ENCODE results near the gene CCSER1.

Gene CCSER1

DNA sequence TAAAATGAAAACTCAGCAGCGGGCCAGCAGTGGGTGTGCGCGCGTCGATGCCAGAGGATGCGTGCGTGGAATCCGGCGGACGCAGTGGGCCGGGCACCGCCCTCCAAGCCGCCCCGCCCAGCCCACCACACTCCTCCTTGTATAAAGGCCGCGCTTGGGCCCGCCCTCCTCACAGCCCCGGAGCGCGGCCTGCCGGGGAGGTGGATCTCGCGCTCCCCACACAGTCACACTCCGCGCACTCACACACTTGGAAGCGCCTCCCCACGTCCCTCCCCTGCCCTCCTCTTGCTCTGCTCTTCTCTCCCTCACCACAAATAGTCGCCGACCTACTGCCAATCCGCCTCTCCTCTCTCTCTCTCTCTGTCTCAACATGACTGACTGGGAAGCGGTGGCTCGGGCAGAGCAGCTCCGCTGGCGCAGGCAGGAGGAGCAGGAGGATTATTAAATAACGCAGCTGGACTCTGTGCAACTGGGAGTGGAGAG is at the start of gene CCSER1:
TSS of gene CCSER1 (plus strand) at position 172 of the 483 bp plus-strand sequence.
- DNase-seq = peak; percentile 70

DNA sequence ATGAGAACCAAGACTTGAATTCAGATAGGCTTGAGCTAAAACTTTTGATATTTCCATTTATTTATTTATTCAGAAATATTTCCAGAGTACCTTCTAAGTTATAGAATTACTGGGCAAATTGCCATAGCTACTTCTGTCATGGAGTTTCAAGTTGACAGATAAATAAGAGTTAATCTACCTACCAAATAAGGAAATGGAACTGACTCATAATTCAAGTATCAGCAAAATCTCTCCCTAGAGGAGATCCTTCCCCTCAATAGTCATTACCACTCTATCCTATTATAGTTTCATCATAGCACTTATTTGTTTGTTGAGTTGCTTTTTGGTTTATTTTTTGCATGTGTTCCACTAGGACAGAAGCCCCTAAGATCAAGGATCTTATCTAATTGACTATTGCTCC is 48.8 kb upstream of the CCSER1 start:
- no peak for DNase-seq

DNA sequence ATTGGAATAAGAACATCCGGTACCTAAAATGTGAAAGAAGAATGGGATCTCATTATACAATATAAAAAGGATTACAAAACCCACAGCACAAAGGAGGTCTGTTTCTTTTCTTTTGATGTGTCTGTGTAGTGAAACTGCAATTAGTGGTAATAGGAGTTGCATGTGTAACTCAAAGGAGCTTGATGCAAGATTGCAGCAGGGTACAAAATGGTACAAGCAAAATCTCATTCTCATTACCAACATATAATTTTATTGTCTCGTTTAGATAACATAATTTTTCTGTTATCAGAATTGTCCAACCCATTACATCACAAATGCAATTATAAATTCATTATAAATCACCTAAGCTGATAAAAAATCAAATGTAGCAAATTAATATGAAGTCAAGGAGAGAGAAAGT is 47.1 kb upstream of the CCSER1 start:
- DNase-seq = no peak

DNA sequence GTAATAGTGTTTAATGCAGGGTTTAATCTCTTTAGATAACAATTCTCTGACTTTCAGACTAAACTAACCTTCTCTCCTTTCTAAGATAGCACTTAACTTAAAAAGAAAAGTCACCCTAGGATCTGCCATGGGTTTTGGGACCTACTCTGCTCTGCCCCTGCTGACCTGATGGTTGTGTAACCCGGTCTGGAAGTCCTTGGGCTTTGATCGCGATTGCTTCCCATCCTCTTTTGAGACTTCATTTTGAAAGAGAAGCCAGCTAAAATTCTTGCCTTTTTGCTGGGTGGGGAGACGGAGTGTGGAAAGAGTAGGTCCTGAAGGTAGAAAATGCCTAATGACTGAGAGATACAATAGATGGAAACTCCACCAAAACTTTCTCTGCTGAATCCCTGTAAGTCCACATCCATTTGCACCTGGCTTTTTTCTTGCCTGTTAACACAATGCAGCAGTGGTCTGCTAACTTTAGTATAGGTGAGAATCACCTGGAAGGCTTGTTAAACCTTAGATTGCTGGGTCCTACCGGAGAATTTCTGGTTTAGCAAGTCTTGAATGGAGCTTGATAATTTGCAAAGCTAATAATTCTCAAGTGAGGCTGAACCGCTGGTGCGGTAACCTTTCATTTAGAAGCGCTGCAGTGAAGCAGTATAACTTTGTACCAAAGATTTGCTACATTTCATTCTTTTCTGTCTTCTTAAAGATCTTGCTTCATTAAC is 45.6 kb upstream of the CCSER1 start:
- no peak for DNase-seq

DNA sequence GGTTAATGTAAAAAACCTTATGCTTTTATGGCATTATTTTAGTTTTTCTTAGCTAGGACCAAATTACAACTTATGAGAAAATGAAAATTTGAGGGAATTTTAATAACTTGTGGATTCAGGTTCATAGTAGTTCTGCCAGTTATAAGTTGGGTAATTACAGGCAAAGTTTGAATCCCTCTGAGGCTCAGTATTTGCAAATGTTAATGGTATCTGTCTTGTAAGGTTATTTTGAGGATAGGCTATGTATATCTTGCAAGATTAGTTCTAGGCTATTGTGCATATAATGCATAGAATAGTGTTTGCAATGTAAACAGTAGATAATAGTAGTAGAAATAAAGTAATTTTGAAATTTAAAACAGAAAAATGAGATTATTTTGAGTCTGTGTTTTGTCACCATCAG is 44.7 kb upstream of the CCSER1 start:
- DNase-seq = no peak

DNA sequence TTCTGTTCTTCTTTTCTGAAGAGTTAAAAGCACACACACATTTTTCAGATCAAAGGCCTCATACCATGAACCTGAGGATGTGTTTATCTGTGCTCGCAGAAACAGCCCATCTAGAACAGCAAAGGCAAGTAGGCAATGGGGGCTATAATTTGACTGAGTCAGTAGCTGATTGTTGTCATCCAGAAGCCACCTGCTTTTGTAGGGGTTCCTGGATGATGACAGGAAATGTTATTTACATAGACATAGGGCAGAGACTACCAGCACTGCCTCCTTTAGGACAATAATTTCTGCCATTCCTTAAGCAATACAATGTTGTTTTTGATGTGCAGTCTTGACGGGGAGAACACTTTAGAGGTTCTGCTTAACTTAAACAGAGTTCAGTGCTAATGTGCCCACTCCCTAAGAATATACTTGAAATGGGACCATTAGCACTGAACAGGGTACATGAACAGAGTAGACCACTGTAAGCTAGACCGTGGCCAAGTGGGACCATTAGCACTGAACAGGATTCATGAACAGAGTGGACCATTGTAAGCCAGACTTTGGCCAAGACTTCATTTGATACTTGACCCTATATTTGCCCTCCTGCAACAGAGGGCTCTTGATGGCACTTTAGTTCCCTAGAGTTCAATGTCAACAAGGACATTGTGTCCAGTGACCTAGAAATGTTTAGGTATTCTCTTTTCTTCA is 42.8 kb upstream of the CCSER1 start:
- no peak for DNase-seq

DNA sequence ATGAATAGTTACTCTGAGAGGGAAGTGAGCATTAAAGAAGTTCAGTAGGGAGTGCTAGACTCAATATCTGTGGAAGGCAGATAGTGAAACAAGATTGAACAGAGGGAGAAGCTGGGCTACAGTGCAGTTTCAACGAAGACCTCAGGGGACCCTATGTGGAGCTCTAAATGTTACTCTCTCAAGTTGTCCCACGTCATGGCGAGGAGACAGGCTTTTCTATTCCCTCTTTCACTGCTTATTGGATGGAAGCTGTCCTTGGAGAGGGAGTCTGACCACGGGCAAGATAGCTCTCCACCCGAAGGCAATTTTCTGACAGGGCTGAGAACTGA is 42.3 kb upstream of the CCSER1 start:
- DNase-seq = no peak

DNA sequence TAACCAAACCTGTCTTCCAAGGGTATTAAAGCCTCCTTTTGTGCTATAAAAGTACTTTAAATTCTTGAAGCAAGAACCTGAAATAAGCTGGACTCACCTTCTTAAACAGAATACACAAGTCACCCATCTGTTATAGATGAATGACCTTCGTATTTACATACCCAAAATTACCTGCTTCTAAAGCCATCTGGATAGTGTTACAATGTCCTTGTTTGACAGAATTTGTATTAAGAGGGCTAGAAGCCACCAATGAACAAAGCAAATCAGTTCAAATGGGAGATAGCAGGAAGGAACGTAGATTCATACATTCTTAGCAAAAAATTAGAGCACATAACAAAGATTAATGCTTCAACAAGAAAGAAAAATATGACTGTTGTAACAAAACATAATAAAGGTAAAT is 33.7 kb upstream of the CCSER1 start:
- no peak for DNase-seq

DNA sequence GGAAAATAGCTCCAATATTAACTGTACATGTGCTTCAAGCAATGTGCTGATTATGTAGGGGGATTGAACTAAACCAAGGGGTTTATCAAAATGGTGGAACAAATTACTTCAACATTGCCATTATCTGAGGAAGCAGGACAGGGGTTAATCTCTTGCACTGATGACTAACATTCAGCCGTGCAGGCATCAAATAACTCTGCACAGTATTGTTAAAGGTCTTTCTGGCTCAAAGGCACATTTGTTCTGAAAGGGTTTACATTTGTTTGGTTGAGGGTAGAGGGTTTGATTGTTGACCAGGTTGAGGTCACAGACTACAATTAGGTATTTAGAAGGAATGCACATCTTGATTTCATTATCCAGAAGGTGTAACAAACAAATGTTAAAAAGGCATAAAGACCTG is 32.2 kb upstream of the CCSER1 start:
- no peak for DNase-seq

DNA sequence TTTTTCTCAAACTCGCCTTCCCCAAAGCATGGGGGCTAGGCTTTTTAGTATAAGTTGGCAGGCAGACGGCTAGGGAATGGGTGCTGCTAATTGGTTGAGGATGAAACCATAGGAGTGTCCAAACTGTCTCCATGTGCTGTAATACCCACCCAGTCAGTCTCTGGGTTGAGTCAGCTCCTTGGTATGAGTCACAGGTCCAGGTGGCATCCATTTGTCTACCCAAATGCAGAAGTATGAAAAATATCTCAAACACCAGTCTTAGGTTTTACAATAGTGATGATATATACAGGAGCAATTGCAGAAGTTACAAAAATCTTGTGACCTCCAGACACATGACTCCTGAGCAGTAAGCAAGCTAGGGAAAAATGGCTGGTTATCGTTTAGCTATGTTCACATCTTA is 27.4 kb upstream of the CCSER1 start:
- DNase-seq = no peak

DNA sequence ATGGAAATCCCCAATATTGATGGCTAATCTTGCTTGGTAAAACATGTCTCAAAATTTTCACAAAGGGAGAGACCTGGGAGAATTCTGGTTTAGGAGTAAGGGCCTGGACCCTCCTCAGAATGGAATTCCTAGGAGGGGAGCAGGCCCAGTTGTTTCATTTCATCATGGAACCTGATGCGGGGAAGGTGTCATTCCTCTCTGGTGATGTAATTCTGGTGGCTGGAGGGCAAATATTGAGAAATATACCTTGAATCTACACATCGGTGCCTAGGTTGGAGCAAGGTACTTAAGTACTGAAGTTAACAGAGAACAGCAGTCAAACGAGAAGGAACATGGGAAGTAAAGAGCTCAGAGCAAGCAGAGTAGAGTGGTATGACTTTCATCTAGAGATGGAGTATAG is 23.2 kb upstream of the CCSER1 start:
- no peak for DNase-seq

DNA sequence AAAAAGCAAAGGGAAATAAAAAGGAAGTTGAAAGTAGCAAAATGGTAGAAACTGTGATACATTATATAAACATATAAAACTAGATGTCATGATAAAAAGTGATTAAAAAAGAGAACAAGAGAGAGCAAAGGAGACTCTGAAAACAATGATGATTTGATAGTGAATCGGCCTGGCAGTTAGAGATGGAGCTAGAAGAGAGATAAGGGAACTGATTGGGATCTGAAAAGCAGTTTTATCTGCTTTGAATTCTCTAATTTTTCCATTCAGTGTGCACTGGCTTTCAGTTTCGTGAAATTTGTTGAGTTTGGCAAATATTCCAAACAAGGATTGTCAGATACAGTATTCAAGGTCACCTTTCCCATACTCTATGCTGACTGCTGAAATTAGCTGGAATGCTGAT is 21.9 kb upstream of the CCSER1 start:
- no peak for DNase-seq

DNA sequence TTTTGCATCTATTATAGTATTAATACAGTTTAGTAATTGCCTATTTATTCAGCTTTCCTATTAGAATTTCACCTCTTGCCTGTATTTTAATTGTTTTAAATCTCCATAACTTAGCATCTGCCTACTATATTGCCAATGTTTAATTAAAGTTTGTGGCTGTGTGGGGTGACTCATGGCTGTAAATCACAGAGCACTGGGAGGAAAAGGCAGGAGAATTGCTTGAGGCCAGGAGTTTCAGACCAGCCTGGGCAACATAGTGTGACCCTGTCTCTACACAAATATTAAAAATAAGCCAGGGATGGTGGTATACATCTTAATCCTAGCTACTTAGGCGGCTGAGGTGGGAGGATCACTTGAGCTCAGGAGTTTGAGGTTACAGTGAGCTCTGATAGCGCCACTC is 14.5 kb upstream of the CCSER1 start:
- DNase-seq = no peak

DNA sequence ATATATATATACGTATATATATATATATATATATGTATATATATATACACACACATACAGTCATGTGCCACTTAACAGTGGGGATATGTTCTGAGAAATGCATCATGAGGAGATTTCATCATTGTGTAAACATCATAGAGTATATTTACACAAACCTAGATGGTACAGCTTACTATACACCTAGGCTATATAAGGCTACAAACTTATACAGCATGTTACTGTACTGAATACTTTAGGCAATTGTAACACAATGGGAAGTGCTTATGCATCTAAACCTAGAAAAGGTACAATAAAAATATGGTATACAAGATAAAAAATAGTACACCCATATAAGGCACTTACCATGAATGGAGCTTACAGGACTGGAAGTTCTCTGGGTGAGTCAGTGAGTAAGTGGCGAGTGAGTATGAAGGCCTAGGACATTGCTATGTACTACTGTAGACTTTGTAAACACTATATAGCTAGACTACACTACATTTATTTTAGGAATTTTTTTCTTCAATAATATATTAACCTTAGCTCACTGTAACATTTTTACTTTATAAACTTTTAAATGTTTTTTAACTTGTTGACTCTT is 13.2 kb upstream of the CCSER1 start:
- no peak for DNase-seq

DNA sequence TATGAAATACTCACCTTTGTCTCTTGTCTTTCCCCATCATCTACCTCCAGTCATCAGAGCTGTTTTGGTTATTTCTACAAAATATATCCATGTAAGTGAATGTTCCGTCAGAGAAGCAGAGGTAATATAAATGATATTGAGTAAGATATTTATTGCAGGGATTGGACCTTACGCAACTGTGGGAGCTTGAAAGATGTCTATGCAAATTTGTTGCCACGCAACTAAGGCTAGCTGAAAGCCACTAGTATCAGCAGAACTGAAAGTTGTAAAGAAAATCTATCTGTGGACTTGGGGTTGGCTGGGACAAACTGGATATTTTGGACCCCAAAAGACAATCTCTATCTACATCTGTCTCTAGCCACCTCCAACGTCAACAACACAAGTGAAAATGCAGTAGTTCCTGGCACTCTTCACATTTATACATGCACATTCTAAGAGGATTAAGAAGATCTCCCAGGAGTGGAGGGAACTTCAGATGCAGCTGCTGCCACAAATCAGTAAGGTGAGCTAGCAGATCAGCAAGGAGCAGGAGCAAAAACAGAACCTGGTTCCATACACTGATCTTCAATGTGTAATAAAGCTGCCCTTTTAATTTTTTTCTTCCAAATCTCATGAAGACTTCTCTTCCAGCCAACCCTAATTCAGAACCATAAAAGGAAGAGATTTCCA is 8.5 kb upstream of the CCSER1 start:
- no peak for DNase-seq

DNA sequence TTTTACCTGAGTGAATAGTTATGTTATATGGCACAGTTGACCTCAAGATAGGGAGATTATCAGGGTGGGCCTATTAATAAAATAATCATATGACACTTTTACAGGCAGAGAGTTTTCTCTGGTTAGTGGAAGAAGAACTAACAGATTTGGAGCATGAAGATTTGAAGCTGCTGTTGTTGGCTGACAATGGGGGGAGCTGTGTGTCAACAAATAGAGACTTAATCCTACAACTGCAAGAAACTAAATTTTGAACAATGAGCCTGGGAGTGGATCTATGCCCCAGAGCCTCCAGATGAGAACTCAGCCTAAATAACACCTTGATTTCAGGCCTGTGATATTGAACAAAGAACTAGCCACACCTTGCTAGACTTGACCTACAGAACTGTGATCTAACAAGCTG is 7.2 kb upstream of the CCSER1 start:
- no peak for DNase-seq

DNA sequence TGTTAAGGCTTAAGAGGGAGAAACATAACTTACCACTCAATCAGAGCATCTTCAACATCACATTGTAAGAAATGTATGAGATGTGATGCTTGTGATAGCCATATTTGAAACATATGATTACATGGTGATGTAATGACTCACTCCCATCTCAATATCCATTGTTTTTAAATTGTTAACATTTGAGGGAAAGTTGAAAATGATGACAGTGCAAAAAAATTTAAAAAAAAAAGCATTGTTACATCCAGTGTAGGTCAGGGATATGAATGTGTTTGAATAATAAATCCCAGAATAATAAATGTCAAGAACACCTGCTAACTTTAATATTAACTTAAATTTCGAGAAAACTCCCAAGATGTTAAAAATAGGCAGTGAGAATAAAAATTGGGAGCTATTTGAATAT is 6.4 kb upstream of the CCSER1 start:
- DNase-seq = no peak

DNA sequence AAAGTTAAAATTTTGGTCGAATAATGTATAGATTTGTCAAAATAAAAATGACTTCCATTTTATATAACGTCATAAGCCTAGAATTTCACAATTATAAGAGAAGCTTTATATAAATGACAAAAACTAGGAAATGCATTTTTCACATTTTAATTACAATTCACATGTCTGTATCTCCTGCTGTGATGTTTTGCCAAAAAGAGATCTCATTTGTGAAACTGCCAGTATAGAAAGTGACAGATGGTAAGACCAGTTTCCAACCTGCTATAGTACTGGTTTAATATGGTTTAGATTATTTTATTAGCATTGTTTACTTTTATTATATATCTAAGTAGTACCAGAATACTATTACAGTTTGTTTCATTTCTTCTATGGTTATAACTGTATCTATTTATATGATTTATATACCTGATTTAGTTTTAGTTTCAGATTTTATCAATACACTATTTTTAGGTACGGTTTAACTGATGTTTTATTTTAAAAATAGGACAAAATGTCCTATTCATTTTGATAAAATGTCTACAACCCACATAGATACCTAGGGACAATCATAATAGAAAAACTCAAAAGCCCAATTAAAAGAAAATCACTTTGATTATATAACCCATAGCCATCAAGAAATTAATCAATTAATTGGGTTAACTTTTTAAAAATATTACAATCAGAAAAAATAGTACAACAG is 5.4 kb upstream of the CCSER1 start:
- DNase-seq = no peak

DNA sequence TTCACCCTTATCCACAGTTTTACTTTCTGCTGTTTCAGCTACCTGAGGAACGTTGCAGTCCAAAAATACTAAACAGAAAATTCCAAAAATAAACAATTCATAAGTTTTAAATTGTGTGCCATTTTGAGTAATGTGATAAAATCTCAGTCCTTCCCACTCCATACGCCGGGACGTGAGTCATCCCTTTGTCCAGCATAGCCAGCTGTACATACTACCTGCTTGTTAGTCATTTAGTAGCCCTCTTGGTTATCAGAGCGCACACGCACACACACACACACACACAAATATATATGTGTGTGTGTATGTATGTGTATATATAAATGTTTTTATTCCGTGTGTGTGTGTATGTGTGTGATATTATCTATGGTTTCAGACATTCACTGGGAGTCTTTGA is 4.8 kb upstream of the CCSER1 start:
- no peak for DNase-seq

DNA sequence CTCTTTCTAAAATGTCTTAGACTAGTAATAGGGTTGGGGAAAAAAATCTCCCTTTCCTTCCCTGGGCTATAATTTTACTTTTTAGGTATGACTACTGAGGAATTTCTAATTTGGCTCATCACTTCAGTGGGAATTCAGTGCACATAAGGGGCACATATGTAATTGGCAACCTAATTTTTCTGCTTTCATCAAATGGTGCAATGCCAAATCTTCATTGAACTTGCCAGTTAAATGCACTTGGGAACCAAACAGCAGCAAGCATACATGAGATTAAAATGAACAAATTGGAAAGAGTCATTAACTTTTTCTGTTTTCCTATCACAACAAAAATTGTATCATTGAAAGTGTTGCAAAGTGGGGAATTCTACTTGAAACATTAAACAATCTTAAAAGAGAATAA is 2.9 kb upstream of the CCSER1 start:
- no peak for DNase-seq

DNA sequence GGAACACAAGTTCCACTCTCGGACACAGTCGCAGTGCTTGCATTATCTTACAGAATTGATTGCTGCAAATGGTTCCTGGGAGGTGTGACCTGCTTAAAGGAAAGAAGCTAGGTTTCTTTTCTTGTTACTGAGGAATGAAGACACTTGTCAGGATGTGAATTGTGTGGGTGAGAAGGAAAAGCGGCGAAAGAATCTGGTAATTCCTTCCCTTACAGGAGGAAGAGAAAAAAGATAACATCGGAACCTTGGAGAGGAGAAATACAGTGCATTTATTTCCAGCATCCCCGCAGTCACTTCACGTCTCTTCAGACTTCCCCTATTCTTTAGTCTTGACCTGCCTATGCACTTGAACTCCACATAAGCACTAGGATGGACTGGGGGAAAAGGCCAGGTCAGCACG is 389 bp upstream of the CCSER1 start:
- DNase-seq = no peak

DNA sequence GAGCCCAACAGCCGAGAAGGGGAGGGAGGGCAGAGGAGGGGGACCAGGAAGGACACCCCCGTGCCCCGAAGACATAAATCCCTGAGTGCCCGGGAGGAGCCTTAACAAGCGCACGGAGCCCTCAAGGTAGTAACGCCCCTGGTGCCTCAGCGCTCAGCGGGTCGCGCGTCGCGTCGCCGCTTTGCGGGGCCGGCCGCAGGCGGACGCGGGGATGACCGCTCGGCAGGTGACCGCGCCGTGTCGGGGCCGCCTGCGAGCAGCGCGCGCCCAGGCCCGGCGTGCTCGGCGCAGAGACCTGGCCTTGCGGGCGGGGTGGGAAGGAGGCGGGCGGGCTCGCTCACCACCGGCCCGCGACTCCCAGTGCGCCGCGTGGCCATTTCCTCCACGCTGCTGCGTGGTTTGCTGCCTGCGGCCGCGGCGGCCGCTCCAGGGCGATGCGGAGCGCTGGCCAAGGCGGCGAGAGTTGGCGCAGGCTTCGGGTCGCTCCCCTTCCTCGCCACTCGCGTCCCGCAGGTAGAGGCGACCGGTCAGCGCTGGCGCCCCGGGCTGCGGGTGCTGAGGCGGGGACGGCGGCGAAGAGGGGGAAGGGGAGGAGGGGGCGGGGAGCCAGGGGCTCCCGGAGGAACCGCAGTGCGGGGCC is 632 bp downstream of the CCSER1 start:
- peak; percentile 25 for DNase-seq

DNA sequence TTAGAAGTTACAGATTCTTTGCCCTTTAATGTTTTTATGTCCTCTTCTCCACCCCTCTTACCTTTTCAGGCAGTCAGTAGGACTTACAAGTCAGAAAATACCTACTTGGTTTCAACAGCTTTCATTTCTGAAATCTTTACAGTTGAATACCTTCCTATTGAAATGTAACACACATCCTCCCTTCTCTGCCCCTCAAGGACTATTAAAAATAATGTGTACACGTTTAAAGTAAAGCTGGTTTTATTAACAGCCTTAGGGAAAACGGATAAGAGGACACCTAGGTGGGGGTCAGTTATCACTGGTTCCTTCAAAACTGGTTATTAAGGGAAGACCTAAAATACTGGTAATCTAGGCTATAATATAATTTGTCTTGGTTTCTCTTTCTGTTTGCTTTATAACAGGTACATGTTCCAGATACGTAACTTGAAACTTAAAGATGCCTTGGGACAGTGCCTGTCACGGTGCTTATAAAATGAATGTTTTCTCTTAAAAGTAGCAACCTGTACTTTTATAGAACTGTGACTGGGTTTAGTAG is 1.8 kb downstream of the CCSER1 start:
- no peak for DNase-seq
